ENCODE data around the gene GSE1. TPM values are rescaled to one million over a fixed set of nuclear protein-coding genes. Genes with fewer than 3 reads are reported as not detected.

The GSE1 gene
- total RNA-seq, 2 donors from 2014 or later, result 72.6 to 96.2 TPM

GRCh38 chr16:85678821-85679220, 65.7 kb downstream of the GSE1 start:
- Histone ChIP-seq H3K9me3 (no peaks in the 10 kb centered on the region), H3K4me3 (no peak overlapping the region), H3K27ac (no peak overlapping the region), H3K4me1 (ENCODE audit: control insufficient read depth in 1 of 2, low read depth in 2 of 2) (peaks cover 0 to 13% of the 10 kb centered on the region in 2 donors), H3K27me3 (replicated peaks; ENCODE audit: insufficient read depth) (no peaks in the 10 kb centered on the region), H3K36me3 (peaks cover 2% of the 10 kb centered on the region)
- ATAC-seq (ENCODE audit: insufficient number of reproducible peaks, low FRiP score, low read depth), result no peak
- TF ChIP-seq CTCF (IDR thresholded peaks at IDR 0.05), result no peak
- DNase-seq (ENCODE audit: low spot score), result no peak

GRCh38 chr16:85679870-85680269, 66.7 kb downstream of the GSE1 start:
- no peaks in the 10 kb centered on the region for H3K27me3 ChIP-seq (replicated peaks; ENCODE audit: insufficient read depth)
- TF ChIP-seq CTCF (IDR thresholded peaks at IDR 0.05), result no peak
- no peak overlapping the region for H3K27ac ChIP-seq
- H3K9me3 ChIP-seq, result no peaks in the 10 kb centered on the region
- H3K4me3 ChIP-seq, result no peak overlapping the region
- no peak for ATAC-seq (ENCODE audit: insufficient number of reproducible peaks, low FRiP score, low read depth)
- no peak for DNase-seq (ENCODE audit: low spot score)
- peaks cover 2% of the 10 kb centered on the region for H3K36me3 ChIP-seq
- peaks cover 0 to 2% of the 10 kb centered on the region in 2 donors for H3K4me1 ChIP-seq (ENCODE audit: control insufficient read depth in 1 of 2, low read depth in 2 of 2)

GRCh38 chr16:85680352-85680944, 67.3 kb downstream of the GSE1 start:
- TF ChIP-seq CTCF (IDR thresholded peaks at IDR 0.05), result no peak
- Histone ChIP-seq H3K27ac (no peak overlapping the region), H3K4me1 (ENCODE audit: control insufficient read depth in 1 of 2, low read depth in 2 of 2) (no peaks in the 10 kb centered on the region), H3K27me3 (replicated peaks; ENCODE audit: insufficient read depth) (no peaks in the 10 kb centered on the region), H3K9me3 (no peaks in the 10 kb centered on the region), H3K4me3 (no peak overlapping the region), H3K36me3 (peaks cover 2% of the 10 kb centered on the region)
- no peak for ATAC-seq (ENCODE audit: insufficient number of reproducible peaks, low FRiP score, low read depth)
- no peak for DNase-seq (ENCODE audit: low spot score)

- peaks cover 2% of the 10 kb centered on the region for H3K36me3 ChIP-seq
- no peak overlapping the region for H3K4me3 ChIP-seq
- no peaks in the 10 kb centered on the region for H3K27me3 ChIP-seq (replicated peaks; ENCODE audit: insufficient read depth)
- ATAC-seq (ENCODE audit: insufficient number of reproducible peaks, low FRiP score, low read depth), result no peak
- no peak for DNase-seq (ENCODE audit: low spot score)
- H3K4me1 ChIP-seq (ENCODE audit: control insufficient read depth in 1 of 2, low read depth in 2 of 2), result no peaks in the 10 kb centered on the region
- no peak overlapping the region for H3K27ac ChIP-seq
- no peak for TF ChIP-seq CTCF (IDR thresholded peaks at IDR 0.05)
- H3K9me3 ChIP-seq, result no peaks in the 10 kb centered on the region
Measured at GRCh38 chr16:85681255-85681654, 68.1 kb downstream of the GSE1 start.

GRCh38 chr16:85682516-85682915, 69.4 kb downstream of the GSE1 start:
- TF ChIP-seq CTCF (IDR thresholded peaks at IDR 0.05), result no peak
- Histone ChIP-seq H3K27ac (no peak overlapping the region), H3K4me3 (no peak overlapping the region), H3K27me3 (replicated peaks; ENCODE audit: insufficient read depth) (no peaks in the 10 kb centered on the region), H3K4me1 (ENCODE audit: control insufficient read depth in 1 of 2, low read depth in 2 of 2) (no peaks in the 10 kb centered on the region), H3K9me3 (no peaks in the 10 kb centered on the region), H3K36me3 (peaks cover 2% of the 10 kb centered on the region)
- ATAC-seq (ENCODE audit: insufficient number of reproducible peaks, low FRiP score, low read depth), result no peak
- no peak for DNase-seq (ENCODE audit: low spot score)
